ENCODE measurements around the gene PRSS16.

The PRSS16 gene

GRCh38 chr6:27303613-27304272, 56.2 kb downstream of the PRSS16 start:
- DNase-seq (ENCODE audit: low spot score): no peak

More at GRCh38 chr6:27303613-27304272, 56.2 kb downstream of the PRSS16 start:
- no peak for TF ChIP-seq CTCF (IDR thresholded peaks at IDR 0.05; ENCODE audit: extremely low read depth, insufficient read depth, missing control alignments)
- in situ Hi-C loops (cut with MboI; ENCODE audit: low pct_unique_long_range_greater_than_20kb, low sequenced_read_pairs, unreplicated experiment): loop anchor here (25.0 kb wide), 2 partner anchors 309 to 459 kb away; no protein-coding TSS in a partner anchor

All from GM13977 (cell line).